Left cardiac atrium (tissue), 4 donors: ENCODE results near the gene QKI. TPM values are rescaled to one million over a fixed set of nuclear protein-coding genes. Genes with fewer than 3 reads are reported as not detected.
"Not testable (repeated sequence)": the region's sequence is repeated elsewhere in the genome, so short reads cannot be mapped to it uniquely, and the experiment has no call there.

Experiments
- ATAC-seq, 2 donors: fragments of 200-7000 bp; cut with Tn5 transposase; one replicate each; pipeline ENCODE4 v1.9.1; 2020; ENCODE audit warnings: mild to moderate bottlenecking in 2 of 2, moderate library complexity in 2 of 2
- DNase-seq: peaks from one replicate; pipeline ENCODE4 v3.0.0-alpha.2; 2020
- intact Hi-C, 2 donors: fragments of 100-400 bp; cut with DNase I; formaldehyde crosslinking; loops; one replicate each; pipeline versions ENCODE4 v1.14.1 to v1.15.1; 2022 to 2023
- total RNA-seq, 2 donors: library from RNA; stranded (reverse); fragmentation: NEBNext Ultra II Directional; extraction: Animal tissue kit (Norgen Biotek cat#: 25700); gene quantifications; one replicate each; pipeline ENCODE4 v1.2.1, GENCODE V29; 2021
- donor health status: DM: no; HTN: yes; CAD: no.
- donor health status: DM: no; HTN: yes; CAD: no; lungs with severe emphysema.
- donor health status: DM: yes; HTN: yes; CAD: no.
- donor health status: Dilated cardiomyopathy.

QKI gene
- total RNA-seq, 2 donors from 2014 or later = 317 to 351 TPM

GRCh38 chr6:163428373-163428772, 13.9 kb downstream of the QKI start:
- intact Hi-C loops = loop anchor here (10.0 kb wide), 2 partner anchors 526 to 1496 kb away; no protein-coding TSS in a partner anchor
- DNase-seq = no peak
- no peak for ATAC-seq

DNA sequence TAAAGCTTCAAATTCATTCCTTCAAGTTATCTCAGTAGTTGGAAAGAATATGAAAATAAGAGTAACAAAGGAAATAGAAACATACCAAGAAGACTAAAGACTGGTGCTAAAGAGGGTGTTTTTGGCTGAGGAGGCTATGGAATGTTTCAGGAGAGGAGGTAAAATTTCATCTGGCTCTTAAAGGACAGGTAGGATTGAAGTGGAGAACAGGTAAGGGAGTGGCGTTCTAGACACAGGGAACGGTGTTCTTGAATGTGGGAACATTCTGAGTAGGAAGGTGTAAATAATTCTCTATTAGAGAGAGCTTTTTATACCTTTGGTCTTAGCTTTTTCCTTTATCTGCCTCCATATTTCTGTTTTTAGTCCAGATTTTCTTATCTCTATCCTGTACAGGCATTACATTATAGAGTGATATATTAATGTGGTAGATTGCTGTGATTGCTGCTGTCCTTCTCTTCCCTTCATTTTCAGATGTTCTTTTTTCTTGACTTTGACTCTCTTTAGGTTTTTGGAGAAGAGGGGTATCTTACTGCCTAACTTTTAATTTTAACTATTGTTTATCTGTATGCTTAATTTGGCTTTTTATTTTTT, 15.4 kb downstream of the QKI start:
- intact Hi-C loops = loop anchor here (10.0 kb wide), 3 partner anchors 125 to 1495 kb away; no protein-coding TSS in a partner anchor
- no peak for ATAC-seq
- DNase-seq = no peak

DNA sequence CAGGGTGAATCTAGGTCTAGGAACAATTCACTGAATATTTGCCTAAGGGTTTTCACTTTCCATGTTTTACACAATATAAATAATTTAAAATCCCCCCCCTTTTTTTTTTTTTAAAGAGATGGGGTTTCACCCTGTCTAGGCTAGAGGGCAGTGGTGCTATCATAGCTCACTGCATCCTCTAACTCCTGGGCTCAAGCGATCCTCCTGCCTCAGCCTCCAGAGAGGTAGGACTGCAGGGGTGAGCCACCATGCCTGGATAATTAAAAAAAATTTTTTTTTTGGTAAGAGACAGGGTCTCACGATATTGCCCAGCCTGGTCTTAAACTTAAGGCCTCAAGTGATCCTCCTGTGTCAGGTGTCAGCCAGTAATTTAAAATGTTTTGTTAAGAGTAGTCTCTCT, 17.8 kb downstream of the QKI start:
- ATAC-seq (no peak), DNase-seq (no peak)
- intact Hi-C loops = loop anchor here in 1 of 2 donors (10.0 kb wide), 1 partner anchor 123 kb away; no protein-coding TSS in a partner anchor

DNA sequence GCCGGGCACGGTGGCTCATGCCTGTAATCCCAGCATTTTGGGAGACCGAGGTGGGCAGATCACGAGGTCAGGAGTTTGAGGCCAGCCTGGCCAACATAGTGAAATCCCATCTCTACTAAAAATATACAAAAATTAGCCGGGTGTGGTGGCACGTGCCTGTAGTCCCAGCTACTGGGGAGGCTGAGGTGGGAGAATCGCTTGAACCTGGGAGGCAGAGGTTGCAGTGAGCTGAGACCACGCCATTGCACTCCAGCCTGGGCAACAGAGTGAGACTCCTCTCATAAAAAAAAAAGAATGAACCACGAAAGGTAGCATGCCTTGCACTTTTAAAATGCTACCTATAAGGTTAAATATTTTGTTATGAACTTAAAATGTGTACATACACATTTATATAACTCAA, 19.0 kb downstream of the QKI start:
- ATAC-seq, DNase-seq: not testable (repeated sequence)
- intact Hi-C loops = loop anchor here in 1 of 2 donors (10.0 kb wide), 1 partner anchor 121 kb away; no protein-coding TSS in a partner anchor

DNA sequence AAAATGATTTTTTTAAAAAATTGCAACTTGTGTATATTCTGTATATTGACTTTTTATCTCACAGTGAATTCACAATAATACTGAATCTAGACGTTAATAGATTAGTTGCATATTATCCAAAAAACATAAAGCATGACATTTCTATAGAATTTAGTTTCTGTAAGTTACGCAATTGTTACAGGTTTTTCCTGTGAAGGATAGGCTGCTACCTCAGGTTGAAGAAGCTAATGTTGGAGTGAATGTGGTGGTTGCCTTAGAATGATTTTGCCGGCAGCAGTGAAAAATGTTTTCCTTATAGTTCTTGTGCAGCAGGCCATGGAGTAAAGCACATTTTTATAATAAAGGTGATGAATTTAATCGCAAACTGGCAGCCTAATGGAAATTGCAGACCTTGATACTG, 20.5 kb downstream of the QKI start:
- ATAC-seq = no peak
- no peak for DNase-seq
- intact Hi-C loops = loop anchor here in 1 of 2 donors (10.0 kb wide), 1 partner anchor 120 kb away; no protein-coding TSS in a partner anchor

- DNase-seq (no peak), ATAC-seq (no peak)
- intact Hi-C loops = loop anchor here in 1 of 2 donors (10.0 kb wide), 1 partner anchor 118 kb away; no protein-coding TSS in a partner anchor
Measured at GRCh38 chr6:163436843-163437242, 22.3 kb downstream of the QKI start.

DNA sequence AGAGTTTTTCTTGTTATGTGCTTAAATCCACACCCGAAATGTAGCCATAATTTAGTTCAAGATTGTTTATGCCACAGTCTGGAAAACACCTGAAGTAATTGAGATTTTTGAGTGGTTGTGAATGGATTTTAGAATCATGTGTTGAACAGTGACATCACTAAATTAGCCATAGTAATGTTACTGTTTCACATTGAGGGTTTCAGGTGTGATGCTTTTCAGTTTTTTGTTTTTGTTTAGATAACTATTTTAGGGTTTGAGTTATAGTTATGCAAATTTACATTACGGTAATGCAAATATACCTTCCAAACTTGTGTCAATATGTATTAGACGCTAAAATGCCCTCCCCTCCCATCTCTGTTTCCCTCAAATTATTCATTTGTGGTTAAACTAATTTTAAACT, 22.9 kb downstream of the QKI start:
- ATAC-seq = no peak
- intact Hi-C loops = loop anchor here in 1 of 2 donors (10.0 kb wide), 1 partner anchor 117 kb away; no protein-coding TSS in a partner anchor
- DNase-seq = no peak

- ATAC-seq = peak in 1 of 2 donors; percentile 47
- no peak for DNase-seq
- intact Hi-C loops = loop anchor here in 1 of 2 donors (10.0 kb wide), 1 partner anchor 116 kb away; no protein-coding TSS in a partner anchor
Measured at GRCh38 chr6:163438298-163438939, 23.9 kb downstream of the QKI start.

DNA sequence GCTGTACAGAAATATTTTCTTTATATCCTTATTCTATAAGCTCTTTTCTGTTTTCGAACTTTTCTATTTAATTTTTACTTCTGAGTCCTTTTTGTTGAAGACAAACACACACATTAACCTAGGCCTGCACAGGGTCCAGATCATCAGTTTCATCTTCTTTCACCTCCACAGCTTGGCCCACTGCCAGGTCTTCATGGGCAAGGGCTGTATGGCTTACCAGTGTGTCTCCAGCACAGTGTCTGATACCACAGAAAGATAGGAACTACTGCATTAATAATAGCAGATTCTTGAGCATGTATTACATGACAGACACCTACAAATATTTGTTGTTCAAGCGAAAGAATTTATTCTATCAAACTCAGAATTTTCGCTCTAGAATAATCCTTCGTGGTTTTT, 24.4 kb downstream of the QKI start:
- DNase-seq = peak; percentile 65
- intact Hi-C loops = loop anchor here in 1 of 2 donors (10.0 kb wide), 1 partner anchor 116 kb away; no protein-coding TSS in a partner anchor

GRCh38 chr6:163439390-163439789, 24.9 kb downstream of the QKI start:
- intact Hi-C loops = loop anchor here in 1 of 2 donors (10.0 kb wide), 1 partner anchor 115 kb away; no protein-coding TSS in a partner anchor
- not testable (repeated sequence) for DNase-seq
- ATAC-seq = peak in 1 of 2 donors; percentile 13

More for the DNA sequence above, 24.4 kb downstream of the QKI start:
- peak; percentile 50 to 62 for ATAC-seq

DNA sequence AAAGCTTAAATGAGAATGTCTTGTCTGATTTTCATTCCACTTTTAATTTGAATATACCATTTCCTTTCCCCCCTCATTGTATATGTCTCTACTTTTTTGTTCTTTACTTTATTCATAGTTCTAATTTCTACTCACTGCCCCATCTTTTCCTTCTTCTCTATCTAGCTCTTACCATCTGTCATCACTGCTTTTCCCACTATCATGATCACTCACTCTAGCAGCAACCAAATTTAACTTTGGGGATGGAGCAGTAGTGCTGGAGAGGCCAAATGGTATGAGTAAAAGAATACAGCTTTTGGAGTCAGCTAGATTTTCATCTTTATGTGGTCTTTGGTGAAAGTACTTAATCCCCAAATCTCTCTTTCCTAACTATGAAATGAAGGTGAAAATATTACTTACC, 25.5 kb downstream of the QKI start:
- ATAC-seq (peak in 1 of 2 donors; percentile 25), DNase-seq (no peak)
- intact Hi-C loops = loop anchor here in 1 of 2 donors (10.0 kb wide), 1 partner anchor 115 kb away; no protein-coding TSS in a partner anchor

GRCh38 chr6:163442336-163442735, 27.8 kb downstream of the QKI start:
- intact Hi-C loops = no loop called here
- DNase-seq (no peak), ATAC-seq (no peak)

DNA sequence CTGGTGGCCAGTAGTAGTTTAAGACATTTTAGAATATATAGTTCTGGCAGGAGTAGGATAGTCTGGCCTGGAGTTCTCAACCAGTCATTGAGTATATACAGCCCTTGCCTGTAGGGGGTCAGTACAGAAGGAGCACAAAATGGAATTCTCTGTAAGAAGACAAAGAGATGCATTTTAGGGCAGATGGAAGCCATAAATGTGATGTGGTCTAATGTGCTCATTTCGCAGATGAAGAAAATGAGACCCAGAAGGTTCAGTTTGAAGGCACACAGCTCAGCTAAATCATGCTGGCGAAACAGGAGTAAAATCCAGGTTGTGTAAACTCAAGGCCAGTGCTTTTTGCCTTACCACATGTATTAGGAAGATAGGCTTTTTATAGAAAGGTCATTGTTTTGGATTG, 29.6 kb downstream of the QKI start:
- DNase-seq (no peak), ATAC-seq (no peak)

DNA sequence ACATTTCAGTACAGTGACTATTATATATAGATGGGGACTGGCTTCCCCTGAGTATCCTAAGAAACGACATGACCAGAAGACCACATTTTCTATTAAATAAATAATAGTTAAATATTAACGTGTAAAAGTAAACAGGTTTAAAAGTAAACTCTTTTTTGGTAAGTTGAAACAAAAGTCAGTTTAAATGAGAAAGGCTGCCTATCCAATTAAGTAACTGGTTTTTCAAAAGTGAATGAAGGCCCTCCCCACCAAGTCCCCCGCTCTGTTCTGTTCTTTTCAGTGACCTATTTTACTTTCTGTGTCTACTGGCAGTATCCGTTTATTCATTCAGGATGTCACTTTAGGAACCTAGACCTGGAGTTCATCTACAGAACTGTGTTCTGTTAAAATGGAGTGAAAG, 32.0 kb downstream of the QKI start:
- ATAC-seq = no peak
- intact Hi-C loops = no loop called here

More for the DNA sequence above, 29.6 kb downstream of the QKI start:
- intact Hi-C loops = no loop called here

GRCh38 chr6:163449076-163449475, 34.6 kb downstream of the QKI start:
- intact Hi-C loops = no loop called here
- ATAC-seq (no peak), DNase-seq (no peak)

More for the DNA sequence above, 32.0 kb downstream of the QKI start:
- DNase-seq = no peak

DNA sequence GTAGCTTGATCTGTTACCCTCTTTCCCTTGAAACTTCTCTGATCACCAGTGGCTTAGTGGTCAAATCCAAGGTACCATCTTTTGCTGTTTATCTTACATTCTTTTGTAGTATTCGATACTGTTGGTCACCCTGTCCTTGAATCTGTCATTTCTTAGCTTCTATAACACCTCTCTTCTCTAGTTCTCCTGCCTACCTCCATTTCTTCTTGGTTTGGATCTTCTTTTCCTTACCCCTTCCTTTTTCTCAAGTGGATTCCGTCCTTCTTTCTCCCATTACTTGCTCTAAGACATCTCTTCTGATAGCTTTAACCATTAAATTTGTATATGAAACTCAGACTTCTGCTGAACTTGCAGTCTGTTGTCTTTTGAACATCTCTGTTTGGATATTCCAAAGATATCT, 39.9 kb downstream of the QKI start:
- ATAC-seq (no peak), DNase-seq (no peak)
- intact Hi-C loops = no loop called here

- DNase-seq (no peak), ATAC-seq (no peak)
- intact Hi-C loops = no loop called here
Measured at GRCh38 chr6:163455552-163455951, 41.0 kb downstream of the QKI start.

DNA sequence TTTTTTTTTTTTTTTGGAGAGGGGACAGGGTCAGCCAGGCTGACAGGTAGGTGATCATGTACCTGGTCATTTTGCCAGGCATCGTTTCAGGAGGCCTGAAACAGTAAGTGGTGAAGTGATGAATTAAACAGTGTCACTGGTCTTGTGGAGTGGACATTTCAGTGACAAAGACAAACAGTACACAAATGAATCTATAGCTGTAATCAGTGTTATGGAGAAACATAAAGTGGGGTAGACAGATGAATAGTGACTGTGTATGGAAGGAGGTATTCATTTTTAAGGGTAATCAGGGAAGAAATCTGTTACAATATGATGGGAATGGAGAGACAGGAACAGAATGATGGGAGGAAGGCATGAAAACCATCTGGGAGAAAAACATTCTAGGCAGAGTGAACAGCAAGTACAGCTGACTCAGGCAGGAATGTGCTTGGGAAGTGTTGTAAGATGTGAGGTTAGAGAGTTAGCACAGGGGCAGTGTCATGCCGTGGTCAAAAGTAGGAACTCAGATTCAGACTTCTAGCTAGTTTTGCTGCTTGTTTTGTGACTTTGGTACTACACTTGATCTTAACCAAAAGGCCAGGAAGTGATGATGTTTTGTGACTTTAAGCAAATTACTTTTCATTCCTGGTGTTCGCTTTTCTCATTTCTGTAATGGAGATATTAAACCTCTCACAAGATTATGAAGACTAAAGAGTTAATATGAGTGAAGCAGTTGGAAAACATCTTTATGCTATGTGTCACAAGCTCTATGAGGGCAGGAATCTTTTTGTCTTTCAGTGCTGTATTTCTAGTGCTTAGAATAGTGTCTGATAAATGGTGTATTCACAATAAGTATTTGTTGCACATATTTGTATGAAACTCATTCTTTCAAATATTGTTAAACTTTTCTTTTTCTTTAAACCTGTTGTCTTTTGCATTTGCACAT, 43.4 kb downstream of the QKI start:
- ATAC-seq = peak; percentile 62 to 95
- intact Hi-C loops = no loop called here
- no peak for DNase-seq

GRCh38 chr6:163459007-163459406, 44.5 kb downstream of the QKI start:
- ATAC-seq = no peak
- DNase-seq = no peak
- intact Hi-C loops = no loop called here
